GDM1 (cell line): ENCODE data around the gene KHSRP.
"Not testable (repeated sequence)": the region's sequence is repeated elsewhere in the genome, so short reads cannot be mapped to it uniquely, and the experiment has no call there.

Source experiments
- DNase-seq: peaks from one replicate; lab custom pipeline; 2025; lab: John Stamatoyannopoulos, UW

Gene KHSRP

GRCh38 chr19:6450166-6450565, 25.6 kb upstream of the KHSRP start:
- DNase-seq: no peak

DNA sequence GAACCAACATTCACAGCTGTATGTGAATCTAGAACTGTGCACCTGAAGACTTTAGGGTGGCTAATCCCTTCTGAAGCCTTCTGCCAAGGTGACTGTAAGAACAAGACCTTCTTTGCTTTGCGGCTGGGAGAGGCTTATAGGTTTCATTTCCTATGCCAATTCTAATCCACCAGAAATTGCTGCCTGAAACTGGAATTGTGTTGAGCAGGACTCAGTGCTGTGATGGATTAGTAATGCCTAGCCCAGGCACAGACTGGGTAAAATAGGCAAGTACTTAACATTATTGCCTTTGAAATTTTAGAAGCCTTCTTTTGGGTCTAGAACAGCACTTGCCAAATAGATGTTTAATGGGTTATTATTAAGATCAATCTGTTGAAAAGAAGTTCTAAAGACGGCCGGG, 23.4 kb upstream of the KHSRP start:
- DNase-seq: no peak

DNA sequence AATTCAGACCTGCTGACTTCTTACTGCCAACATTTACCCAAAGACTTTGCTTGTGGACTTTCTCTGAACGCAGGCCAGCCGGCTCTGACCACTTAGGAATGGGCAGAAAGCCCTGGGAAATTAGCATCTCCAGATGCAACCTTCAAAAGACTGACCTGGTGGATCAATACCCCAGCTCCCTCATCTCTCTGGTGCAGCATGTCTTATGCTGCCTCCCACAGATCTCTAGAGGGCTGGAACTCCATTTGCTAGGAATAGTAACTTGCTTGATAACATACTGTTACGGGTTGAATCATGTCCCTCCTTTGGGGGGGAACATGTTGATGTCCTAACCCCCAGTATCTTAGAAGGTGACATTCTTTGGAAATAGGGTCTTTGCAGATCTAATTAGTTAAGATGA, 21.8 kb upstream of the KHSRP start:
- no peak for DNase-seq

DNA sequence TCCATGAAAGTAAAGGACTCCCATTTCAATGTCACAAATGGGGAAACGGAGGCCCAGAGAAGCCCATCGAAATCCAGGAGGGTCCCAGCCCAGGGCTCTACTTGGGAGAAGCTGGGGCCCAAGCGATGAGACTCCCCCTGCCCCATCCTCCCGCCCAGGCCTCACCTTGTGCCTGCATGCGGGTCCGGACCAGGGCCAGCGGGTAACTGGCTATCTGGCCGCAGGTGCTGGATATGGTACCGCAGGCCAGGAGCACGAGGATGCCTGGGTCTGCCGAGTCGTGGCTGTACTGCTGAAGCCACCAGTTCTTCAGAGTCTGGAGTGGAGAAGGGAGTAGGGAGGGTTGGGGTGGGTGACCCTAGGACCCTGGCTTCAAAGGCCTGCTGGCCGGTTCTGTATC, 19.4 kb upstream of the KHSRP start:
- no peak for DNase-seq

- no peak for DNase-seq
These were observed 17.6 kb upstream of the KHSRP start for GRCh38 chr19:6442087-6442688.

DNA sequence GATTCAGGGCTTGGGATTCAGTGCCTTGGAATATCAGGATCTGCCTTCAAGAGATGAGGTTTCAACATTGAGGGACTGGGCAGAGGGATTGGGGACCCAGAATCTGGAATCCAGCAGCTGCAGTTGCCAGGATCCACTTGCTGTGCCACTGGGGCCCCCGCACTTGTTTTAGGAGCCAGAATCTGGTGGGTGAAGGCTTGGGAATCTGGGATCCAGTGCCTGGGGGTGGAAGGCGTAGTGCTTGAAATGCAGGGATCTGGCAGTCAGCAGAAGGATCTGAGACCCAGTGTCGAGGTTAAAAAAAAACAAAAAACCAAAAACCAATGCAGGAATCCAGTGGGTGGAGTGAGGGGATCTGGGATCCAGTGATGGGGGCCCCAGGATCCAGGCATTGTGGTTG, 16.3 kb upstream of the KHSRP start:
- DNase-seq: no peak

- DNase-seq: no peak
These were observed 15.1 kb upstream of the KHSRP start for GRCh38 chr19:6439743-6440142.

DNA sequence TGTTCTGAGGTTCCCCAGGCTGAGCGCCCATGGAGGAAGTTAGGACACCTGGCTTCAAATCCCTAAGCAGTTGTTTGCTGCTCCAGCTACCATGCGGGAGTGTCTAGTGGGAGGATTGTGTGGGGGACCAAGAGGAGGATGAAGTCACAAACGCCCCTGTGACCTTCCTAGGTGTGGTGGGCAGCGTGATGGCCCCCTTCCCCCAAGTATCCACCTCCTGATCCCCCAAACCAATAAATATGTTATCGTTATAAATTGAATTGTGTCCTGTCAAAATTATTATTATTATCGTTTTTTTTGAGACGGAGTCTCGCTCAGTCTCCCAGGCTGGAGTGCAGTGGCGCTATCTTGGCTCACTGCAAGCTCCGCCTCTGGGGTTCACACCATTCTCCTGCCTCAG, 9.1 kb upstream of the KHSRP start, which contains the start of gene SLC25A41:
TSS of gene SLC25A41 (minus strand) at position 101 of the 400 bp plus-strand sequence. CDS start at position 31, 70 bp downstream.
- no peak for DNase-seq

DNA sequence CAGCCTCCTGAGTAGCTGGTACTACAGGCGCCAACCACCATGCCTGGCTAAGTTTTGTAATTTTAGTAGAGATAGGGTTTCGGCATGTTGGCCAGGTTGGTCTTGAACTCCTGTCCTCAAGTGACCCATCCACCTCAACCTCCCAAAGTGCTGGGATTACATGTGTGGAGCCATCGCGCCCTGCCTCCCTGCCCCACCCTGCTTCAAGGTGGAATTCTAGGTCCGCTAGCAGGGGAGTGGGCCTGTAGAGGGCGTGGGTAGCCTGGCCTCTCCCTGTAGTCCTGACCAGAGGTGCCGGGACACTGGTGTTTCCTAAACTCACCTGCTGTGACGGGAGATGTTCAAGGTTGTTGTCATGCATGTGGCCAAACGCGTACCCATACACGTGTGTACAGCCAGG, 8.6 kb upstream of the KHSRP start:
- no peak for DNase-seq

DNA sequence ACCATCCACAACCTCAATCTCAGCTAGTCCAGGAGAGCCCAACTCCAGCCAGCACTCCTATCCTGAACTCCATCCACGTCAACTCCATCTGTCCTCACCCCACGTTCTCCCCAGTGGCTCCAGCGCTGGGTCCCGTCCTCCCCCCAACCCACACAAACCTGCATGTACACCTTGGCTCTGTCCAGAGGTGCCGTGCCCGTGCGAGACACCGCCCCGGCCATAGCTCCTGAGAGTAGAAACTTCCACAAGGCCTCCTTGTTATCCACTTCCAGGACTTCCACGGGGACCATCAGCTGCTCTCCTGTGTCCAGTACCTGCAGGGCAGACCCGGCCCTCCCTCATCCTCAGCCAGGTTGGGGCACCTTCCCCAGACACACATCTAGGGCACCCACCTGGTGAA, 7.3 kb upstream of the KHSRP start:
- DNase-seq: no peak

DNA sequence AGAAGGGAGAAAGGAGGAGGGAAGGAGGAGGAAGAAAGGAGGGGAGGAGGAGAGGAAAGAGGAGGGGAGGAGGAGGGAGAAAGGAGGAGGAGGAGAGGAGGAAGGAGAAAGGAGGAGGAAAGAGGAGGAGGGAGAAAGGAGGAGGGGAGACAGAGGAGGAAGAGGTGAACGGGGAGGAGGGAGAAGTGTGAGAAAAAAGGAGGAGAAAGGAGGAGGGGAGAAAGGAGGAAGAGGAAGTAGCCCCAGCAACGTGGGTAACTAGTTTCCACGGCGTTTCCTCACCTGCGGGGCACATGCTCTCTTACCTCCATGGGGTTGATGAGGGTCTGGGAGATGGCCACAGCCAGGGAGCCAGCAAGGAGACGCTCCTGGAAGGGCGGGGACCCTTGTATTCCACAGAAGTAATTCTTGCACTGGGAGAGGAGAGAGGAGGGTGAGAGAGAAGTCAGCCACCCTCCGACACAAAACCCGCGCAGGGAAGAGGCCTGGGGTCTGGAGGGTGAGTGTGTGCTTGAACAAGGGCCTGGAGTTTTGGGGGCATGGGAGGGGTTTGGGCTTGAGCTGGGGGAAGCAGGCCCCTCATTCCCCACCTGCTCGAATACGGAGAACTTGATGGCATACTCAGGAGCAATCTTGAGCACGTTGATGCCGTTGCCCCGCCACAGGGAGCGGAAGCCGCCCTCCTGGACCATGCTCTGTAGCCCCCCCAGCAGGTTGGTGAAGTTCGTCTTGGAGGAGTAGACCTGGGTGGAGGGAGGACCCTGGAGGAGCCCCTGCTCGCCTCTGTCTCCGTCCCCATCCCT, 5.0 kb upstream of the KHSRP start:
- DNase-seq: no peak

DNA sequence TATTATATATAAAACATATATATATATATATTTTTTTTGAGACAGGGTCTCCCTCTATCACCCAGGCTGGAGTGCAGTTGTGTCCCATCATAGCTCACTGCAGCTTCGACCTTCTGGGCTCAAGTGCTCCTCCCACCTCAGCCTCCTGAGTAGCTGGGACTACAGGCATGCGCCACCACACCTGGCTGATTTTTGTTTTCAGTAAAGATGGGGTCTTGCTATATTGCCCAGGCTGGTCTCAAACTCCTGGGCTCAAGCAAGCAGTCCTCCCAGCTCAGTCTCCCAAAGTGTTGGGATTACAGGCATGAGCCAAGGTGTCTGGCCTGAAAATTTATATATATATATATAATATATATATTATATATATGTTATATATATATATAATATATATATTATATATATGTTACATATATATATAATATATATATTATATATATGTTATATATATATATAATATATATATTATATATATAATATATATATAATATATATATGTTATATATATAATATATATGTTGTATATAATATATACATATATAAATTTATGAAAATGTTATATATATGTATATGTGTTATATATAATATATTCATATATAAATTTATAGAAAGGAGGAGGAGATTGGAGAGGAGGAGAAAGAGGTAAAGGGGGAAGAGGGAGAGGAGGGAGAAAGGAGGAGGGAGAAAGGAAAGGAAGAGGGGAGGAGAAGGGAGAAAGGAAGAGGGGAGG, 4.2 kb upstream of the KHSRP start:
- DNase-seq: not testable (repeated sequence)

- no peak for DNase-seq
These were observed 2.5 kb upstream of the KHSRP start for GRCh38 chr19:6427131-6427530.

DNA sequence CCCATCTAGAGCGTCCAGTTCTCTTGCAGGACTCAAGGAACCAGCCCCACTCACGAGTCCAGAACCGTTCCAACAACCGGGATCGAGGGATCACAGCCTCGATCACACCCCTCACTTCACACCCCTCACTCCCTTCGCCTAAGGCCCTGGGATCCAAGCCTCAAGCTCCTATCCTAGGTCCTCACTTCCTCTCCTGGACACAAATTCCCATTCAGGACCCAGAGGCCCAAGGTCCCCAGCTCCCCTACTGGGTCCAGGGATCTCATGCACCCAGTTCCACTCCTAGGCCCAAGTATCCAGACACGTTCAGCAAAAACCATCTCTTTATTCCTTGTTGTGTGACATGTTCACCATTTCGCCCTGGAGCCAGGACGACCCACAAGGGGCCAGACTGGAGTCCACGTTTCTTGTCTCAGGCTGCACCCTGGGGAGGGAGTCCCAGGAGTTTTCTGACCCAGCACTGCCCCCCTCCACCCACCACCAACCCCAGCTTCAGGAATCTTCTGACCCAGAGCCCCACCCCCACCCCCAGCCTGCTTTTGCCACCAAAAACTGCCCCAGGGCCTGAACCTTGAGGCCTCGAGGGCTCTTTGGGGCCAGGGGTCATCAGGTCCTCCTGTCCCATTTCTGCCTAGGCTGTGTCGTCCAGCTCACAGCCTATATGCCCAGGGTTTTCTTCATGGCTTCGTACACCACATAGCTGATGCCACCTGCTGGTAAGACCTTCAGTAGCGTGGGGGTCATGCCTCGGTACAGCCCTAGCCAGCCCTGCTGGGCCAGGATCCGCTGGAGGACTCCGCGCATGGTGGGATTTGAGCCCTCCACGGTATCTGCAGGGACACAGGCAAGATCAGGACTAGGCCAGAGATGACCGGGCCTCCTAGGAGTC, 1.4 kb upstream of the KHSRP start:
- DNase-seq: peak; percentile 48

DNA sequence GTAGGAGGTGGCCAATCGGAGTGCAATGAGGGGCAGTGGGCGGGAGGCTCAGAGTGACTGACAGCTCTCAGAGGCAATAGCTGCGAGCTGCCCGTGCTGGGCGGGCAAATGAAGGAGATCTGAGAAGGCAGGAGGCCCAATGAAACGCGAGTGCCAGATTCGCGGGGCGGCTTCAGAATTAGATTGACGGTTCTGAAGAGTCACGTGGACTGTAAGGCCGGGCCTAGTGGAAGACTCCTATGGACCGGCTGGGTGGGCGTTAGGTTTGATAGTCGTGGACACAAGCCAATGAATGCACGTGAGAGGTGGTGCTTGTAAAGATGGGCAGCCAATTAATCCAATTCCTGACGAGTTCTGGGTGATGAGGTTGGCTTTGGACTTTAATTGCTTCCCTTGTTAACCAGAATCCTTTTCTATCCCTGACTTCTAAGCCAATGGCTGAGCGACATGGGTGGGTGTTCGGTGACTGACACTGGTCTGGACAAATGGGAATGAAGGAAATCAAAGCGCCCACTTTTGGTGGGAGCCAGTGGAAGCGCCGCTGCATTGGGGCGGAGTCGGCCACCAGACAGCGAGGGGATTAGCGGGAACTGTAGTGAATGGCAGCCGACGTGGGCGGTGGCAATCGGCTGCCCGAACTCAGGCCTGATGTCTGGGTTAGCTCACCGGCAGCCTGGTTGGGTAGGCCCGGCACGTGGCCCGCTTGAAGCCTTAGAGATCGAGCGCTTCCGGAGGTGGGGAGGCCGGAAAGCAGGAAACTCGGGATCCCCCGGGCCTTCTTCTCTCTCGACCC, 524 bp upstream of the KHSRP start:
- peak; percentile 100 for DNase-seq

DNA sequence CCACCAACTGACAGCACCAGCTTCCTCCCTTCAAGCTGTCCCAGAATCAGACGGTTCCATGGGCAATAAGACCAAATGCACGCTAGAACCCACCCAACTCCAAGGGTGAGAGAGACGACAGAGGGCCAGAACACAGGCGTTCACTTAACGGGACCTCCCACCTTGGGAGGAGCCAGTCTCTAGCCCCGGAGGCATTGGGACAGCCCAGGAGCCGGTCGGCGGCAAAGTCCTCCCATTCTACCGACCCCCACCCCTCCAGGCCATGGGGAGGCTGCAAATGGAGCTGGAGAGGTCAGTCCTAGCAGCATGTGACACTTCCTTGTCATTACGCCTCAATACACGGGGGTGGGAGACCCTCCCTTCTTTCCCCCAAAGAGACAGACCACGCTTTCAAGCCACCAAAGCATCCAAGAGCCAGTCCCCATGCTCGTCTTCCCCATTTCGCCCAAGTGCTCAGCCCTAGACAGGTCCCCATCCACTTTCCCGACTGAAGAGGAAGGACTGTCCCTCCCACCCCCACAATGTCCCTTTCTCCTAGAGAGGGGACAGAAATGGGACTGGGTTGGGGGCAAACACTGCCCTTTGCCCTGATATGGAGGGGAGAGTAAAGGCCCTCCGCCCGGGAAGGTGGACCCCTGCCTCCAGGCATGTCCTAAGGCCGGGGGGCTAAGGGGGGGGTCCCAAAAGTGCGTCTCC, 964 bp downstream of the KHSRP start:
- DNase-seq: no peak

DNA sequence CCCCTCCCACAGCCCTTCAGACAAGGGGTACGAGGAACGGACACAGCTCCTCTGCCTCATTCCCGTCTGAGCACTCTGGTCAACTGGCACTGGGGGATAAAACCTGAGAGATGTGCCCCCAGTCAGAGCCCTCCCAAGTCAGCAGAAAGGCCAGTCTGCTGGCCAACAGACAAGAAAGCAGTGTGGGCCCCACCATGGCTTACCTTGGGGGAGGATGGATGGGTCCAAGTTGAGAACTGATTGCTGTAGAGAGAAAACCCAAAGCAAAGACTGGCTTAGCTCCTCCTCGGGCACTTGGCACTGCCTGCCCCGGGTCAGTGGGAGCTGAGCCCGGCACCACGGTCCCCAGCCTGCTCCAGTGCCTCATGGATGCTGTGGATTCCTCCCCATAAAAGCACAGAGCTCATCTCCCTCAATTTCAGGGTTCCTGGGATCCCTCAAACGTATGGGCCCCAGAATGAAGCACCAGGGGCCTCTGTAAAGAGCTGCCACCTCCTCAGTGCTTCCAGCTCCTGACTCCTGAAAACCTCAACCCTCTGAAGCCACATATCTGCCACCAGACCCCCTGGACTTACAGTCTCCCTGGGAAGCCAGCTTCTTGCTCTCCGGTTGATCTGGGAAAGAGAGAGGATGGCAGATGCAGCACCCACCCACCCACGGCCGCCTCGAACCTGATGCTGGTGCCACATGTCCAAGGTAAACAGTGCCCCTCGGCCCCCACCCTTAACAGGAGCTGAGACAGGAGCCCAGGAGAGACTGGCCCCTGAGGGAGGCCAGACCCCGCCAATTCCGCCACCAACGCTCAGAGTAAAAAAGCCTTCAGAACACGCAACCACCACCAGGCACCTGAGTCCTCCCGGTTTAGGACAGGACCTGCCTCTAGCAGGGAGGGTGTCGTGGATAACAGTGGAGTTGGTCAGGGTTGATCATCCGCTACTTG, 3.3 kb downstream of the KHSRP start:
- no peak for DNase-seq

- DNase-seq: no peak
These were observed 6.1 kb downstream of the KHSRP start for GRCh38 chr19:6418562-6418932.
